Measurements from ENCODE around the gene RAMAC.
A peak's percentile ranks its signal among the peaks of the same experiment; 100 is the strongest.
"Not testable (repeated sequence)": the region's sequence is repeated elsewhere in the genome, so short reads cannot be mapped to it uniquely, and the experiment has no call there.

Gene RAMAC

GRCh38 chr15:82985688-82986441 is at the start of gene RAMAC:
Gene RAMAC (plus strand): TSS chr15:82986210. CDS start chr15:82989019, 2,809 bp downstream.
- DNase-seq = peak; percentile 86

DNA sequence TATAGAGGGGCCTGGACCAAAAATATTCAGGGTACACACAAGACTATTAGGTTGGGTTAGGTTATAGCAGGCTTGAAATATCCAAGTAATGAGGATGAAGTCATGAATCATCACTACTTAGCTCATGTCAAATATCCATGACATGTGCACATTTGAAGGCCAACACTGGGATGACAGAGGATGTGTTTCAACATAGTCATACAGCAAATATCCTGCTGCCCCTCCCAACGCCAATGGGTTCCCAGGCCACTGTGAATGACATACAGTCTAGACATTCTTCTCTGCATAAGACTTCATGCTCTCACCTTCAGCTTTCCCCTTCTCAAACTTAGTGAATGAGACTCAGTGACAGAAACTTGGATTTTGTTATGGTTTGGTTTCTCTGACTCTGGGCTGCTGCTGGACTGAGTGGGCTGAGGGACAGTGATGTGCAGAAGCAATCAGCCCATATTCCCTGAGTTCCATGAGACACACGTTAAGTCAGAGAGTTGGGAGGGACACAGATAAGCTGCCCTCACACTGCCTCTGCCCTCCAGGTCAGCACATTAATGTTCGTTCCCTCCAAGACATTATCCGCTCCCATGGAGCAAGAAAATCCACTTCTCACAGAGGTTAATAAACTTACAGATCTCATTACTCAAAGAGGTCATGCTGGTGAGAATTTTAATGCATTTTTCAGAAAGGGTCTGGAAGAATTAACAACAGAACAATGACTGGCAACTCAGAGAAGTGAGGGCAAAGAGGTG is 48.9 kb upstream of the RAMAC start:
- no peak for DNase-seq

DNA sequence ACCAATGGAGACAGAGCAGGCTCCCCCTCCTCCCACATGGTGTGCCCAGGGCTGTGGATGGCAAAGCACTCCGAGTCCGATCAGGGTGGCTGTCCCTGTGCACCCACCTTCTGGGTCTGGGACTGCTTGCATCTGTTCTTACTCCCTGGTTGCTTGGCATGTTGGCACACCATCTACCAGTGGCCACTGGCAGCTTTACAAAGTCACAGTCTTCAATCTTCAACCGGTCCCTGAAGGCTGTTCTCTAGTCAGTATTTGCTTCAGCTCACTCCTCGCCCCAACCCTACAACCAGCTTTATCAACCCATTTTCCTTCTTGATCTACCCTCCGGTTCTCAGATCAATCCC is 48.3 kb upstream of the RAMAC start:
- DNase-seq = no peak

GRCh38 chr15:82939678-82940077 is 46.3 kb upstream of the RAMAC start:
- not testable (repeated sequence) for DNase-seq

DNA sequence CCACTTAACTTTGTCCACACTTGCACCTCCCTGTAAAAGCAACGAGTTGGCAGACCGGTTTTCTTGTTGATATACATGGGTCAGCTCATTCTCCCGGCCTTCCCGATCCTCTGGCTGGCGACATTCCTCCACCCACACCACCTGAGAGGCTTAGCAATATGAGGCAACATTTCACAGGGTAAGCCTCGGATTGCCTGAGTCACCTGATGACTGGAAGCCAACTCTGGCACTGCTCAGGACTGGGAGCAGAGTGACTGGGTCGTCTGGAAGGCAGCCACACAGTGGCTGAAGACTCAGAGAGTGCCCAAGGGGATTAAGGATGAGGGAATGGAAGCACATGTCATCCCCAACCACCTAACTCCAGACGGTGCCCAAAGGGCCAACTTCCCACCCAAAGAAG is 43.3 kb upstream of the RAMAC start:
- no peak for DNase-seq

- DNase-seq = no peak
These were observed 42.8 kb upstream of the RAMAC start for GRCh38 chr15:82943176-82943575.

- no peak for DNase-seq
These were observed 42.0 kb upstream of the RAMAC start for GRCh38 chr15:82944056-82944455.

DNA sequence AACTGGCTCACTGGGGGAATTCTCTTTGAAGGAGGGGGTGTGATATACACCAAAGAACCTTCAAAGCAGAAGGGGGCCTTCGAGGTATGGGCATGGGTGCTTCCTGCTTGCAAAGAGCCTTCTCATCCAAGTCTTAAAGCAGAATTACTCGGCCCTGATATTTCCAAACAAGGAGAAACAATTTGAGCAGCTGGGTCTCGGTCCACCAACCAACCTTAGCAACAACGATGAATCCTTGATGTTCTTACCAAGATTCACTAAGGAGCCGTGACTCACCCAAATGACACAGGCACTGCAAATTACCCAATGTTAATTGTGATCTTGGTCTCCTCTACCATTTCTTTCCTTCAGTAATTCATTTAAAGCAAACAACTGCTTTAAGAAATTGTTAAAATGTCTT is 41.2 kb upstream of the RAMAC start:
- DNase-seq = no peak

GRCh38 chr15:82945326-82945725 is 40.7 kb upstream of the RAMAC start:
- no peak for DNase-seq

DNA sequence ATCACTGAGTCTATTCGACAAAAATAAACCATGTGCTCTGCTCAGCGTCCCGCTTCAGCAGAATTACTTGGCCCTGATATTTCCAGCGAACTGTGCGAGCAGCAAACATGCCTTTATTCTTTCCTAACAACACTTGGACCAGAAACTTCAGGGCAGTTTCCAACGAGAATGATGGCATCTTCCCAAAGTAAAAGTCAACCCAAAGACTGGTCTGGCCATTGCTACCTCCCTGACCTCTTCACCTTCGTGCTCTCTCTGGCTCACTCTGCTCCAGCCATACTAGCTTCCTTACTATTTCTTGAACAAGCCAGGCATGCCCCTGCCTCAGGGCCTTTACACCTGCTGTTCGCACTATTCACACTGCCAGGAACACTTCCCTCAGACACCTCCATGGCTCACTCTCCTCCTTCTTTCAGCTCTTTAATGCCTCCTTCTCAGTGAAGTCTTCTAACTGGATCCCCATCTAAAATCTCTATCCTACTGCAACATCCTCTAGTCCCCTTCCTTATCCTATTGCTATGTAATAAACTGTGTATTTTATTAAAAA is 39.8 kb upstream of the RAMAC start:
- DNase-seq = no peak

DNA sequence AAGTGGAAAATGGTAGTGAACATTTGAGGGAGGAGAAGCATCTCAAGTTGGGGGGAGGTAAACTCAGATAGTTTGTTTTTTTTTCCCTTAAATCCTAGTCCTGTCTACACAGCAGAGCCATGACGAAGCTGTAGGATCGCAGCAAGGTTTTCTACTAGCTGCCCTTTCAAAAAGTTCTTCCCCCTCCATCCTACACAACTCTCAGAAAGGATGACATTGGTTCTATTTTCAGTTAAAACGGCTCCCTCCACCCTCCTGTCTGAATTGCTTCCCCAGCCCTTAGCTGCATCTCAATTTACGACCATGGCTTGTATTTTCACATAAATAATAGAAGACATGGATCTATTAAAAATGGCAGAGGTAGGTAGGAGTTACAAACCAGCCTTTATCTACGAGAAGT is 35.7 kb upstream of the RAMAC start:
- DNase-seq = no peak

DNA sequence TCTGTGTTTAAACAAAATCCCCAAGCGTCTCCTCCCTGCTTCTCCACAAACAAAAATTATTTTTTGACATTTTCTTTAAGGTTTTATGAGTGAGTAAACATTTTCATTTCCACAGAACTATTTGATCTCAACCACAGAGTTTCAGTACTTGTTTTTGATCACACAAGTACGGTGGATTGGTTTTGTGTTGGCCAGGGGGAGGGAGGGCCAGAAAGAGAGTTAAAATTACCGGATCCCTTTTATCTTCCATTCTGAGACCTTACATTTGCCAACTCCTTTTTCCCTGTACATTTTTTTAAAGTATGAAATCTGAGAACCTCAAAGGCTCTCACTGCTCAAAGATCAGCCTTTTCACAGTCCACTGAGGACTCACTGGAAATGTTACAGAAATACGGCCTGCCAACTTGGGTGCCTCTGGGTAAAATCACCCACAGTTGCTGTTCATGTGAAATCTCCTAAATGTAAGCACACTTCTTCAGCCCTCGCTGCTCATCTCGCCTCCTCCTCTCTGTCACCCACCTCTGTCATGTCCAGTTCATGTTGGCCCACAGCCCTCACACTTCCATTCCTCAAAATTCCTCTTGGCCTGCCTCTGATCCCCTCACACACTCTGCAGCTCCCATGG is 35.2 kb upstream of the RAMAC start:
- DNase-seq = no peak

DNA sequence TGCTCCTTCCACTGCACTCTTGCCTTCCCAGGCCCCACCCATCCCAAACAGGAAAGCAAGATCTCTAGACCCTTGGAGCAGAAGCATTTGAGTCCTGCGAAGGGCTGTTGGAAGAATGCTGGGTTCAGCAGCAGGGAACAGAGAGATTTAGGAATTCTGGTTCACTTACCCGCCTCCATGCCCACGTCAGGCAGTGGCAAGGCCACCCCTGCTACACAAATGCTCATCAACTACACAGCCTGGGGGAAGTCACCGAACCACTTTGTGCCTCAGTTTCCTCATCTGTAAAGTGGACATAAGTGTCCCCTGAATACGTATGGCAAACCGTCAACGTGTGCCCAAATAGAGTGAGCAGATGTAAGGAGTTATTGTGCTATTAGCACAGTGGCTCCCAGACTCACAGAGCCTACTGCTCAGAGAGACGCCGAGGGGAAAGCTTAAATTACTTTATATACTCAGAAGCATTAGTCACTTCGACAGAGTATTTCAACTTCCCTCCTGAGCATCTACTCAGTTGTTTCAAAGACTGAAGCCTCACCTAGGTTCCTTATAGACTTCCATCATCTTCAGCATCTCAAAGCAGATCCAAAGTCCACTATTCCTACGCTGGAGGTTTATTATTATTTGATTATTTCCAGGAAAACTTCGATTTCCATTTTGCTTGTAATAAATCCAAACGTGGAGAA is 34.4 kb upstream of the RAMAC start:
- DNase-seq = no peak

DNA sequence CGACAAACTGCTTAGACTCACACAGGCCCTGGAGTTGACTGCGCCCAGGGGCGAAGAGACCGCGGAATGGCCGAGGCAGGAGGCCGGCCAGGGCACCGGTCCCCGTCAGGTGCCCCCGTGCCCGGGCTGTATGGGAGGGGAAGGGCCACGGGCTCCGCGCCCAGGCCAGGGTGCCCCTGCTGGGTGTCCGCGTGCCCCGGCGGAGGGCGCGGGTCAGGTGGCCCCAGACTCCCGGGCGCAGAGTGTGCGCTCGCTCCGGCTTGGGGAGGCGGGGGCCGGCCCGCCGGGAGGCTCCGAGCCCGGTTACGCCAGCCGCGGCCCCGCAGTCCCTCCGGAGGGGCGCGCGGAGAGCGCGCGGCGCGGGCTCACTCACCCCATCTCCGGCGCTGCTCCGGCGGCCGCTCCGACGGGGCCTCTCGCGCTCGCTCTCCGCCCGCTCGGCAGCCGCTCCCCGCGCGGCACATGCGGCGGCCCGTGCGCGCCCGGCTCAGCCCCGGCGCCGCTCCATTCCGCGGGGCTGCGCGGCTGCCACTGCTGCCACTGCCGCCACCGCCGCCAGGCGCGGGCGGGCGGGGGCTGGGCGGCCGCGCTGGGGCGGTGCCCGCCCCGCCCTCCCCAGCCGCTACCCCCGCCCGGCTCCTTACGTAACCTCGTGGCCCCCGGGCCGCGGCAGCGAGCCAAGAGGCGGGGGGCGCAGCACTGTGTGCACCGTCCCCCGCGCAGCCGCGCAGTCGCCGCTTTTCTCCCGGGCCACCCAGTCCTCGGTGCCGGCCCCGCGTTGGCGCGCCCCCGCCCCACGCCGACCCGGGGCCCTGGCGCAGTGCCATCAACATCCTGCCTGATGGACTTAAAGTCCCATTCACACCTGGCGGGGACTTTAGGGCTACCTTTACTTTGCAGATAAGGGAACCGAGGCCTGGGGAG is 33.6 kb upstream of the RAMAC start, which contains the start of gene HOMER2:
HOMER2 (minus strand) TSS at position 563 of the 924 bp plus-strand sequence; CDS start at position 378, 185 bp downstream.
- peak; percentile 24 for DNase-seq

- DNase-seq = no peak
These were observed 27.4 kb upstream of the RAMAC start for GRCh38 chr15:82958638-82959037.

DNA sequence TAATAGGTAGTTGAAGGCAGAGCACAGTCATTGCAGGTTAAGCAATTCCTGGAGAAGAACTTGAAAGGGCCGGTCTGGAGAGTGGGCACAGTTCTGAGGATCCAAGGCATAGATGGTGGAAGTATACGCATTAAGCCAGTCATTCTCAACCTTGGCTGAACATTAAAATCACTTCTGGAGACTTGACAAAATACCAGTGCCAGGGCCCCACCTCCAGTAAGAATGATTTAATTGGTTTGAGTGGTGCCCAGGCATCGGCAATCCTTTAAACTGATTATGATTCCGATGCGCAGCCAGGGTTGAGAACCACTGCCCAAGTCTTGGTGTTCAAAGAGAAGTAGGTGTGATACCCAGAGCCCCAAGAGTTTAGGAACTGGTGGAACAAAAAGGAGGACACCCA is 26.6 kb upstream of the RAMAC start:
- DNase-seq = no peak

DNA sequence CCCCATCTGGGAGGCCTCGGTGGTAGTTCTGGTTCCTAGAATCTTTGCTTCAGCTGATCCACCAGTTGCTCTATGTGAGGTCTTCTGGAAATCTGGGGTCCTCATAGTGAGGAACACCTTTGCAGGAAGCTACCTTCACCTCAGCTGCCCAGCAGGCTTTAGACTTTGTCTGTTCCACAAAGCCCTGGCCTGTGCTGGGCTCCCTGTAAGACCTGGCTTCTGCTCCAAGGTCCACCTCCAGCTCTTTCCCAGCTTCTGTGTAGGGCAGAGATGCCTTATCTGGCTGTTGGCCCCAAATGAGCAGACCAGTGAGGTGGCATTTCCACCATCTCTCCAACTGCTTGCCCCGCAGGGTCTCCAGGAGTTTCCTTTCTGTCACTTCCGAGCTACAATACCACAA is 25.2 kb upstream of the RAMAC start:
- DNase-seq = no peak

DNA sequence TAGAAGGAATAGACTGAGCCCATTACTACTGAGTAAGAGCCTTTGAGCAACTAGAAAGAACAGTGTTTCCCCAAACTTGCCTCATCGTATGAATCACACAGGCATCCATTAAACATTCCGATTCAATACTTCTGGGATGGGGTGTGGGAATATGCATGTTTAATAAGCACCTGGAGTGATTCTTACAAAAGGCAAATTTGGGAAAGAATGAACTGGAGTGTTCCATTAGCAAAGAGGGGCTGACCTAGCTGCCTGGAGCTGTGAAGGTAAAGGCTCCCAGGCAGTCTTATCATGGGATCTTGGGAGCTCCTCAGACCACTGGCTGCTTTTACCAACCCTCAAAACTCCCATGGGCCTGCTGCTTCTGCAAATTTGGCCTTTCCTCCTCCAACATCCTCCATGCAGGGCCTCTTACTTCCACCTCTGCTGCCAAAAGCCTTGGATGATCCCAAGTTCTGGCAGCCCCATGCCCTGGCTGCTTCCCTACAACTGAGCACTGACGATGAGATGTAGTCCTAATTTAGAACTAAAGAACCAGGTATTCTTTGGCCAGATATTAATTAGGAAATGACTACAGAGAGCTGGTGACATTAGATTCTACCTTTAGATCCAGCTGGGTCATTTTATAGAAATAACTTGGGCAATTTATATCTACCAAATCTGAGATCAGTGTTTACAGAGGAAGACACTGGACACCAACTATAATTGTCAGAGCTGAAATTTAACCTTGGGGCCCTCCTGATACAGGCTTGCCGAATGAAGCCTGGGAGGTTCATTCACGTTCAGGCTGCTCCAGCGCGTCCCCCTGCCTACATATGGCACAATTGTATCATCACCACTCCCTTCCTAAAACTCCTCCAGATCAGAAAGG is 22.3 kb upstream of the RAMAC start:
- DNase-seq = no peak

GRCh38 chr15:82964890-82965289 is 21.1 kb upstream of the RAMAC start:
- DNase-seq = no peak

- no peak for DNase-seq
These were observed 19.3 kb upstream of the RAMAC start for GRCh38 chr15:82966671-82967071.

DNA sequence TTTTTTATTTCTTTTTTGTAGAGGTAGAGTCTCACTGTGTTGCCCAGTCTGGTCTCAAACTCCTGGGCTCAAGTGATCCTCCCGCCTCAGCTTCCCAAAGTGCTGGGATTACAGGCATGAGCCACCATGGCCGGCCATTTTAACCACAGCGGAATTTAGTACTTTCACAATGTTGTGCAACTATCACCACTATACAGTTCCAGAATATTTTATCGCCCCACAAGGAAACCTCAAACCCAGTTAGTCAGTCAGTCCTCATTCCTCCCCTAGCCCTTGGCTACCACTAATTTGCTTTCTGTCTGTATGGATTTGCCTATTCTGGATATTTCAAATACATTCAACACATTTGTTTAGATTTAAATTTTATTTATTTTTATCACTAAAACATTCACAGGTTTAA is 17.9 kb upstream of the RAMAC start:
- no peak for DNase-seq
